Measurements from ENCODE around the gene FKBP11. TPM values are rescaled to one million over a fixed set of nuclear protein-coding genes. Genes with fewer than 3 reads are reported as not detected.

FKBP11 gene
- total and polyA plus RNA-seq, 2 of the 13 experiments (the other 11 are each of a cell fraction or from before 2014, with no cell fraction given), result 15.5 to 19.4 TPM

GRCh38 chr12:48890657-48891418 is 34.5 kb downstream of the FKBP11 start (continued):
- TF ChIP-seq, protein P1, sequence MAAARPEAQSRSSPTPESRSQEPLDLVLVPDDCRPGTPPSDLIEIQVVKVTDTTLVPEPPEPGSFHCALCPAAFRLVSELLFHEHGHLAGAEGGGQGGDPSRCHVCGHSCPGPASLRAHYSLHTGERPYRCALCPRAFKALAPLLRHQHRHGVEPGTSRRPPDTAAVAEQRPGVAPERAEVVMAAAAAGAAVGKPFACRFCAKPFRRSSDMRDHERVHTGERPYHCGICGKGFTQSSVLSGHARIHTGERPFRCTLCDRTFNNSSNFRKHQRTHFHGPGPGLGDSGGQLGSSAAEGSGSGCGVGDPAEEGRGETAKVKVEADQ (CRISPR knock-in tag; IDR thresholded peaks at IDR 0.05; ENCODE audit: borderline replicate concordance), result no peak
- no peak for TF ChIP-seq CCDC6 (CRISPR knock-in tag; IDR thresholded peaks at IDR 0.05)
- no peak for TF ChIP-seq DR1 (CRISPR knock-in tag; IDR thresholded peaks at IDR 0.05)
- no peak for TF ChIP-seq PLRG1 (conservative IDR thresholded peaks at IDR 0.05)
- no peak for TF ChIP-seq WIZ (CRISPR knock-in tag; IDR thresholded peaks at IDR 0.05)
- TF ChIP-seq ZNF18 (CRISPR knock-in tag; IDR thresholded peaks at IDR 0.05; ENCODE audit: insufficient replicate concordance), result no peak
- no peak for TF ChIP-seq SMAD1 (CRISPR knock-in tag; IDR thresholded peaks at IDR 0.05; ENCODE audit: borderline replicate concordance, low read depth)
- 0 out of 2 replicates have a peak, but pooled peaks have one; percentile 24 for TF ChIP-seq ZKSCAN8 (CRISPR knock-in tag; IDR thresholded peaks at IDR 0.05; ENCODE audit: borderline replicate concordance)
- TF ChIP-seq, protein P2, sequence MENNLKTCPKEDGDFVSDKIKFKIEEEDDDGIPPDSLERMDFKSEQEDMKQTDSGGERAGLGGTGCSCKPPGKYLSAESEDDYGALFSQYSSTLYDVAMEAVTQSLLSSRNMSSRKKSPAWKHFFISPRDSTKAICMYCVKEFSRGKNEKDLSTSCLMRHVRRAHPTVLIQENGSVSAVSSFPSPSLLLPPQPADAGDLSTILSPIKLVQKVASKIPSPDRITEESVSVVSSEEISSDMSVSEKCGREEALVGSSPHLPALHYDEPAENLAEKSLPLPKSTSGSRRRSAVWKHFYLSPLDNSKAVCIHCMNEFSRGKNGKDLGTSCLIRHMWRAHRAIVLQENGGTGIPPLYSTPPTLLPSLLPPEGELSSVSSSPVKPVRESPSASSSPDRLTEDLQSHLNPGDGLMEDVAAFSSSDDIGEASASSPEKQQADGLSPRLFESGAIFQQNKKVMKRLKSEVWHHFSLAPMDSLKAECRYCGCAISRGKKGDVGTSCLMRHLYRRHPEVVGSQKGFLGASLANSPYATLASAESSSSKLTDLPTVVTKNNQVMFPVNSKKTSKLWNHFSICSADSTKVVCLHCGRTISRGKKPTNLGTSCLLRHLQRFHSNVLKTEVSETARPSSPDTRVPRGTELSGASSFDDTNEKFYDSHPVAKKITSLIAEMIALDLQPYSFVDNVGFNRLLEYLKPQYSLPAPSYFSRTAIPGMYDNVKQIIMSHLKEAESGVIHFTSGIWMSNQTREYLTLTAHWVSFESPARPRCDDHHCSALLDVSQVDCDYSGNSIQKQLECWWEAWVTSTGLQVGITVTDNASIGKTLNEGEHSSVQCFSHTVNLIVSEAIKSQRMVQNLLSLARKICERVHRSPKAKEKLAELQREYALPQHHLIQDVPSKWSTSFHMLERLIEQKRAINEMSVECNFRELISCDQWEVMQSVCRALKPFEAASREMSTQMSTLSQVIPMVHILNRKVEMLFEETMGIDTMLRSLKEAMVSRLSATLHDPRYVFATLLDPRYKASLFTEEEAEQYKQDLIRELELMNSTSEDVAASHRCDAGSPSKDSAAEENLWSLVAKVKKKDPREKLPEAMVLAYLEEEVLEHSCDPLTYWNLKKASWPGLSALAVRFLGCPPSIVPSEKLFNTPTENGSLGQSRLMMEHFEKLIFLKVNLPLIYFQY (CRISPR knock-in tag; IDR thresholded peaks at IDR 0.05; ENCODE audit: borderline replicate concordance), result peak; percentile 25; the same call in 1 of the 2 replicates
- TF ChIP-seq CEBPG (CRISPR knock-in tag; IDR thresholded peaks at IDR 0.05), result no peak
- TF ChIP-seq HNRNPLL (IDR thresholded peaks at IDR 0.05; ENCODE audit: low read depth, low read length, poor library complexity, severe bottlenecking), result peak; percentile 32
- TF ChIP-seq RFX3 (CRISPR knock-in tag; IDR thresholded peaks at IDR 0.05), result 0 out of 2 replicates have a peak, but pooled peaks have one; percentile 23
- peak; percentile 65 for TF ChIP-seq SALL1 (CRISPR knock-in tag; IDR thresholded peaks at IDR 0.05)
- TF ChIP-seq PHF8 (CRISPR knock-in tag; IDR thresholded peaks at IDR 0.05), result 0 out of 2 replicates have a peak, but pooled peaks have one; percentile 21
- peak; percentile 24; the same call in 1 of the 2 replicates for TF ChIP-seq HIVEP1 (CRISPR knock-in tag; IDR thresholded peaks at IDR 0.05)
- TF ChIP-seq, protein P3, sequence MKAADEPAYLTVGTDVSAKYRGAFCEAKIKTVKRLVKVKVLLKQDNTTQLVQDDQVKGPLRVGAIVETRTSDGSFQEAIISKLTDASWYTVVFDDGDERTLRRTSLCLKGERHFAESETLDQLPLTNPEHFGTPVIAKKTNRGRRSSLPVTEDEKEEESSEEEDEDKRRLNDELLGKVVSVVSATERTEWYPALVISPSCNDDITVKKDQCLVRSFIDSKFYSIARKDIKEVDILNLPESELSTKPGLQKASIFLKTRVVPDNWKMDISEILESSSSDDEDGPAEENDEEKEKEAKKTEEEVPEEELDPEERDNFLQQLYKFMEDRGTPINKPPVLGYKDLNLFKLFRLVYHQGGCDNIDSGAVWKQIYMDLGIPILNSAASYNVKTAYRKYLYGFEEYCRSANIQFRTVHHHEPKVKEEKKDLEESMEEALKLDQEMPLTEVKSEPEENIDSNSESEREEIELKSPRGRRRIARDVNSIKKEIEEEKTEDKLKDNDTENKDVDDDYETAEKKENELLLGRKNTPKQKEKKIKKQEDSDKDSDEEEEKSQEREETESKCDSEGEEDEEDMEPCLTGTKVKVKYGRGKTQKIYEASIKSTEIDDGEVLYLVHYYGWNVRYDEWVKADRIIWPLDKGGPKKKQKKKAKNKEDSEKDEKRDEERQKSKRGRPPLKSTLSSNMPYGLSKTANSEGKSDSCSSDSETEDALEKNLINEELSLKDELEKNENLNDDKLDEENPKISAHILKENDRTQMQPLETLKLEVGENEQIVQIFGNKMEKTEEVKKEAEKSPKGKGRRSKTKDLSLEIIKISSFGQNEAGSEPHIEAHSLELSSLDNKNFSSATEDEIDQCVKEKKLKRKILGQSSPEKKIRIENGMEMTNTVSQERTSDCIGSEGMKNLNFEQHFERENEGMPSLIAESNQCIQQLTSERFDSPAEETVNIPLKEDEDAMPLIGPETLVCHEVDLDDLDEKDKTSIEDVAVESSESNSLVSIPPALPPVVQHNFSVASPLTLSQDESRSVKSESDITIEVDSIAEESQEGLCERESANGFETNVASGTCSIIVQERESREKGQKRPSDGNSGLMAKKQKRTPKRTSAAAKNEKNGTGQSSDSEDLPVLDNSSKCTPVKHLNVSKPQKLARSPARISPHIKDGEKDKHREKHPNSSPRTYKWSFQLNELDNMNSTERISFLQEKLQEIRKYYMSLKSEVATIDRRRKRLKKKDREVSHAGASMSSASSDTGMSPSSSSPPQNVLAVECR (CRISPR knock-in tag; IDR thresholded peaks at IDR 0.05; ENCODE audit: borderline replicate concordance), result peak; percentile 33; the same call in 1 of the 2 replicates
- peak; percentile 64; the same call in 1 of the 2 replicates for TF ChIP-seq ZNF619 (CRISPR knock-in tag; IDR thresholded peaks at IDR 0.05)
- peak; percentile 29; the same call in 1 of the 2 replicates for TF ChIP-seq FOXO1 (CRISPR knock-in tag; IDR thresholded peaks at IDR 0.05)
- peak; percentile 62; the same call in 1 of the 2 replicates for TF ChIP-seq TARDBP (CRISPR knock-in tag; IDR thresholded peaks at IDR 0.05)
